ENCODE results near the gene NUDT8.

- TF ChIP-seq POLR2AphosphoS5 (IDR thresholded peaks at IDR 0.05; ENCODE audit: borderline replicate concordance, low read depth, low read length): no peak
- no peak for TF ChIP-seq EZH2 (IDR thresholded peaks at IDR 0.05)
- no peak for TF ChIP-seq FOXP2 (optimal IDR thresholded peaks at IDR 0.05; ENCODE audit: control extremely low read depth, extremely low read length, insufficient read depth)
These were observed 11.1 kb upstream of the NUDT8 start for GRCh38 chr11:67640758-67641337.
